H1 (cell line): ENCODE measurements around the gene RAP1GDS1. TPM values are rescaled to one million over a fixed set of nuclear protein-coding genes. Genes with fewer than 3 reads are reported as not detected.
"Not testable (repeated sequence)": the region's sequence is repeated elsewhere in the genome, so short reads cannot be mapped to it uniquely, and the experiment has no call there.

ENCODE experiments used
- CTCF ChIA-PET: fragments of 300-600 bp; sonication (Branson Sonifier 250); formaldehyde crosslinking; loops from one replicate; lab custom pipeline; 2021; ENCODE audit not compliant: partially characterized antibody; lab: Charles Lee
- POLR2A ChIA-PET: fragments of 300-600 bp; sonication (Branson Sonifier 250); formaldehyde crosslinking; loops from one replicate; lab custom pipeline; 2021; ENCODE audit warnings: inconsistent platforms; ENCODE audit not compliant: partially characterized antibody; lab: Charles Lee
- DNase-seq, 2 experiments: peaks; one replicate each; pipeline versions ENCODE4 v3.0.0 to v3.0.0-alpha.2; 2010 to 2022; ENCODE audit warnings: low spot score in 2 of 2, low read depth in 1 of 2, mixed read lengths in 1 of 2
- FAIRE-seq: peaks from 2 replicates; lab custom pipeline; 2011; peaks lifted over from hg19 to GRCh38; lab: Jason Lieb, UNC
- H2AFZ ChIP-seq: 2 replicates; pipeline ENCODE4 v1.8.1; 2012; ENCODE audit warnings: low read length, inconsistent platforms
- H2AK5ac ChIP-seq: 2 replicates; pipeline ENCODE4 v1.6.1; 2013; ENCODE audit warnings: low read depth, low read length
- H2BK120ac ChIP-seq: replicated peaks from 2 replicates; pipeline ENCODE3; 2013; ENCODE audit warnings: low read depth, low read length, inconsistent platforms
- H2BK12ac ChIP-seq: 2 replicates; pipeline ENCODE4 v1.6.1; 2013; ENCODE audit warnings: low read depth, low read length
- H2BK15ac ChIP-seq: 2 replicates; pipeline ENCODE4 v1.6.1; 2013; ENCODE audit warnings: low read length
- H2BK20ac ChIP-seq: 2 replicates; pipeline ENCODE4 v1.6.1; 2013; ENCODE audit warnings: low read length
- H2BK5ac ChIP-seq: 2 replicates; pipeline ENCODE4 v1.6.1; 2013; ENCODE audit warnings: low read depth, low read length
- H3K14ac ChIP-seq: 2 replicates; pipeline ENCODE4 v1.6.1; 2013; ENCODE audit warnings: inconsistent platforms; ENCODE audit not compliant: insufficient read length
- H3K18ac ChIP-seq: 2 replicates; pipeline ENCODE4 v1.6.1; 2013; ENCODE audit warnings: low read length; ENCODE audit errors: extremely low read depth
- H3K23ac ChIP-seq: 2 replicates; pipeline ENCODE4 v1.6.1; 2013; ENCODE audit warnings: inconsistent platforms; ENCODE audit not compliant: insufficient read length
- H3K23me2 ChIP-seq: 2 replicates; pipeline ENCODE4 v1.6.1; 2013; ENCODE audit warnings: low read depth, low read length
- H3K27ac ChIP-seq: 2 replicates; pipeline ENCODE4 v1.6.1; 2011; ENCODE audit warnings: low read depth, low read length, inconsistent platforms
- H3K27me3 ChIP-seq, 4 experiments: replicated peaks in 1 of 4; 1 replicate in 1 of 4; 2 replicates in 3 of 4; pipeline versions ENCODE4 v1.6.1 to v1.8.1; 2011 to 2013; ENCODE audit warnings: low read length in 3 of 4, mild to moderate bottlenecking in 3 of 4, inconsistent platforms in 2 of 4, mixed read lengths in 2 of 4, moderate library complexity in 1 of 4; ENCODE audit not compliant: control insufficient read depth in 3 of 4, insufficient read depth in 3 of 4; ENCODE audit errors: extremely low read depth in 1 of 4
- H3K36me3 ChIP-seq, 4 experiments: 2 replicates each; pipeline versions ENCODE4 v1.6.1 to v1.8.1; 2011 to 2013; ENCODE audit warnings: mild to moderate bottlenecking in 4 of 4, low read length in 3 of 4, moderate library complexity in 2 of 4, control low read depth in 1 of 4, inconsistent platforms in 1 of 4; ENCODE audit not compliant: insufficient read depth in 4 of 4, control insufficient read depth in 2 of 4
- H3K4ac ChIP-seq: replicated peaks from 2 replicates; pipeline ENCODE3; 2013; ENCODE audit warnings: low read length, low read depth, mixed read lengths, inconsistent platforms; ENCODE audit not compliant: insufficient read length
- H3K4me1 ChIP-seq, 4 experiments: replicated peaks in 1 of 4; 1 replicate in 1 of 4; 2 replicates in 3 of 4; pipeline versions ENCODE4 v1.6.1 to v1.8.1; 2011 to 2013; ENCODE audit warnings: low read length in 3 of 4, inconsistent platforms in 2 of 4, mixed read lengths in 1 of 4; ENCODE audit not compliant: insufficient read depth in 4 of 4, control insufficient read depth in 3 of 4
- H3K4me2 ChIP-seq, 2 experiments: 2 replicates each; pipeline versions ENCODE4 v1.6.1 to v1.8.1; 2011 to 2013; ENCODE audit warnings: low read depth in 2 of 2, low read length in 2 of 2, control low read depth in 1 of 2, inconsistent platforms in 1 of 2, mild to moderate bottlenecking in 1 of 2; ENCODE audit not compliant: insufficient read depth in 1 of 2
- H3K4me3 ChIP-seq, 4 experiments: fragments of 200-600, 300-600 bp in 1 of 4; sonication (generic), shearing (Covaris generic), sonication (Bioruptor Twin) in 1 of 4; 2 replicates each; pipeline versions ENCODE4 v1.5.1 to v1.8.1; 2011 to 2016; ENCODE audit warnings: low read length in 4 of 4, low read depth in 3 of 4, control low read depth in 2 of 4, inconsistent platforms in 2 of 4, mild to moderate bottlenecking in 2 of 4, mixed read lengths in 1 of 4, moderate library complexity in 1 of 4; ENCODE audit not compliant: insufficient read depth in 2 of 4; ENCODE audit errors: extremely low read depth in 1 of 4
- H3K56ac ChIP-seq: replicated peaks from 2 replicates; pipeline ENCODE3; 2013; ENCODE audit warnings: low read depth, mild to moderate bottlenecking, mixed read lengths, low read length, inconsistent platforms; ENCODE audit not compliant: insufficient read length
- H3K79me1 ChIP-seq: 2 replicates; pipeline ENCODE4 v1.6.1; 2013; ENCODE audit warnings: low read depth, low read length, control low read depth
- H3K79me2 ChIP-seq, 2 experiments: 2 replicates each; pipeline versions ENCODE4 v1.6.1 to v1.8.1; 2012 to 2013; ENCODE audit warnings: low read length in 2 of 2, mild to moderate bottlenecking in 2 of 2, inconsistent platforms in 1 of 2; ENCODE audit not compliant: insufficient read depth in 2 of 2, control insufficient read depth in 1 of 2
- H3K9ac ChIP-seq, 4 experiments: replicated peaks in 1 of 4; 1 replicate in 1 of 4; 2 replicates in 3 of 4; pipeline versions ENCODE4 v1.6.1 to v1.8.1; 2011 to 2013; ENCODE audit warnings: low read depth in 3 of 4, low read length in 3 of 4, control low read depth in 2 of 4, mild to moderate bottlenecking in 2 of 4, moderate library complexity in 2 of 4, inconsistent platforms in 1 of 4; ENCODE audit errors: extremely low read depth in 1 of 4
- H3K9me3 ChIP-seq, 2 experiments: 2 replicates each; pipeline versions ENCODE4 v1.6.1 to v1.8.1; 2012 to 2013; ENCODE audit warnings: mild to moderate bottlenecking in 2 of 2, moderate library complexity in 2 of 2, control low read depth in 1 of 2, inconsistent platforms in 1 of 2, low read depth in 1 of 2, low read length in 1 of 2, mixed read lengths in 1 of 2; ENCODE audit not compliant: insufficient read depth in 2 of 2
- H4K20me1 ChIP-seq, 2 experiments: replicated peaks in 1 of 2; 2 replicates each; pipeline versions ENCODE3 to v1.8.1; 2011 to 2013; ENCODE audit warnings: inconsistent platforms in 2 of 2, low read length in 2 of 2, mild to moderate bottlenecking in 1 of 2; ENCODE audit not compliant: insufficient read depth in 2 of 2, control insufficient read depth in 1 of 2
- H4K5ac ChIP-seq: 2 replicates; pipeline ENCODE4 v1.6.1; 2013; ENCODE audit warnings: low read length, low read depth, mixed read lengths, inconsistent platforms; ENCODE audit not compliant: insufficient read length
- H4K8ac ChIP-seq: 2 replicates; pipeline ENCODE4 v1.8.0; 2013; ENCODE audit warnings: mild to moderate bottlenecking, moderate library complexity, low read length, inconsistent platforms; ENCODE audit not compliant: insufficient read depth; ENCODE audit errors: extremely low read depth
- H4K91ac ChIP-seq: replicated peaks from 2 replicates; pipeline ENCODE3; 2013; ENCODE audit warnings: low read length, mixed read lengths, inconsistent platforms; ENCODE audit not compliant: insufficient read length
- WGBS, 2 experiments: shearing (Covaris generic) in 1 of 2; methylation state at CpG; one replicate each; pipeline versions ENCODE4 v1.1.6 to v1.1.7; 2013 to 2015; ENCODE audit warnings: low lambda C conversion rate in 2 of 2, mixed read lengths in 2 of 2, inconsistent platforms in 1 of 2, low coverage in 1 of 2, missing lambda C conversion rate in 1 of 2; ENCODE audit not compliant: insufficient replicate concordance in 2 of 2, insufficient coverage in 1 of 2, insufficient read length in 1 of 2; ENCODE audit errors: extremely low coverage in 1 of 2, missing lambda C conversion rate in 1 of 2; 5-methylcytosine and 5-hydroxymethylcytosine counted together
- polyA plus RNA-seq, 7 experiments: library from polyadenylated mRNA; depleted of rRNA in 3 of 7; stranded (reverse) in 5 of 7; unstranded in 2 of 7; fragments of >200 nt in 5 of 7; fragments of 200-250 nt in 2 of 7; gene quantifications; 1 replicate in 5 of 7; 2 replicates in 1 of 7; 4 replicates in 1 of 7; pipeline versions ENCODE4 v1.2.1 to v1.2.3, GENCODE V29; 2011 to 2013; ENCODE audit warnings: missing spikeins in 2 of 7, mixed read lengths in 2 of 7
- total RNA-seq: library from RNA; stranded (reverse); fragmentation: NEBNext Ultra II Directional; extraction: Animal tissue kit (Norgen Biotek cat#: 25700); gene quantifications from 2 replicates; pipeline ENCODE4 v1.2.1, GENCODE V29; 2021

RAP1GDS1 gene
- total and polyA plus RNA-seq, 2 of the 8 experiments (the other 6 are each of a cell fraction or from before 2014, with no cell fraction given): 12.8 to 31.9 TPM

- H3K18ac ChIP-seq, H2AK5ac ChIP-seq, H4K5ac ChIP-seq, H3K79me2 ChIP-seq, H2BK120ac ChIP-seq, H2BK20ac ChIP-seq, H3K79me1 ChIP-seq, H4K8ac ChIP-seq, DNase-seq, H2BK15ac ChIP-seq, H3K56ac ChIP-seq, H3K9ac ChIP-seq, H3K14ac ChIP-seq, H3K4me3 ChIP-seq, H3K23ac ChIP-seq, FAIRE-seq, H4K20me1 ChIP-seq, H2AFZ ChIP-seq, H3K27me3 ChIP-seq, H3K27ac ChIP-seq, POLR2A ChIA-PET, H2BK12ac ChIP-seq, H3K4me1 ChIP-seq, H4K91ac ChIP-seq, H3K4ac ChIP-seq, H3K23me2 ChIP-seq, H3K4me2 ChIP-seq, H2BK5ac ChIP-seq: not testable (repeated sequence)
- CTCF ChIA-PET: interaction anchor here (0.6 kb wide), 1 partner anchor 90 kb away, joined by 4 read pairs; no protein-coding TSS in a partner anchor
- WGBS, 2 experiments: 87% methylated on average over 3 of the region's 3 CpGs; no CpG with 5 or more reads in 1 of the 2 experiments
- peaks cover 15 to 20% of the 10 kb centered on the region in 2 experiments for H3K9me3 ChIP-seq
- H3K36me3 ChIP-seq: peaks cover 0 to 24% (median 0%) of the 10 kb centered on the region in 4 experiments; a peak in 2 of 8 replicates
Observed at GRCh38 chr4:98366275-98366674, 105.1 kb downstream of the RAP1GDS1 start.

GRCh38 chr4:98368000-98368399 lies 106.8 kb downstream of the RAP1GDS1 start:
- H2AFZ ChIP-seq, H2BK5ac ChIP-seq, H2BK20ac ChIP-seq, DNase-seq, H4K8ac ChIP-seq, H4K5ac ChIP-seq, H3K4ac ChIP-seq, H3K4me2 ChIP-seq, H3K79me2 ChIP-seq, FAIRE-seq, POLR2A ChIA-PET, H2BK120ac ChIP-seq, H3K27me3 ChIP-seq, H3K18ac ChIP-seq, H2BK15ac ChIP-seq, H2AK5ac ChIP-seq, H3K9ac ChIP-seq, H4K20me1 ChIP-seq, H3K4me1 ChIP-seq, H3K27ac ChIP-seq, H3K79me1 ChIP-seq, H3K14ac ChIP-seq, H3K23me2 ChIP-seq, H3K23ac ChIP-seq, H2BK12ac ChIP-seq, H3K56ac ChIP-seq, H3K4me3 ChIP-seq, H4K91ac ChIP-seq: not testable (repeated sequence)
- WGBS, 2 experiments: 87% methylated on average over 3 of the region's 3 CpGs; no CpG with 5 or more reads in 1 of the 2 experiments
- CTCF ChIA-PET: interaction anchor here (0.6 kb wide), 1 partner anchor 622 kb away, joined by 3 read pairs; no protein-coding TSS in a partner anchor
- peaks cover 0 to 24% (median 0%) of the 10 kb centered on the region in 4 experiments; a peak in 2 of 8 replicates for H3K36me3 ChIP-seq
- H3K9me3 ChIP-seq: peaks cover 15 to 20% of the 10 kb centered on the region in 2 experiments
